ENCODE measurements around the gene MCCC1. TPM values are rescaled to one million over a fixed set of nuclear protein-coding genes. Genes with fewer than 3 reads are reported as not detected.

MCCC1 gene
- total and polyA plus RNA-seq, 2 of the 4 experiments (the other 2 are of a cell fraction) = 14.2 to 17.9 TPM

- Histone ChIP-seq H2AFZ (replicated peaks; ENCODE audit: low read length, poor library complexity) (no peak overlapping the region), H3K9ac (ENCODE audit: low read depth, low read length) (no peak overlapping the region), H3K4me2 (ENCODE audit: low read depth, low read length) (no peak overlapping the region), H4K91ac (ENCODE audit: insufficient read depth, low read depth, low read length) (no peak overlapping the region), H3K27ac (ENCODE audit: insufficient read depth, low read length) (no peak overlapping the region), H2BK20ac (ENCODE audit: low read depth, low read length) (no peak overlapping the region), H3K23ac (ENCODE audit: low read depth, low read length) (no peak overlapping the region), H2BK5ac (ENCODE audit: low read depth, low read length, poor library complexity, severe bottlenecking) (no peak overlapping the region), H3K79me1 (ENCODE audit: low read depth in 1 of 2, low read length in 2 of 2) (peaks cover 22 to 50% of the 10 kb centered on the region in 2 experiments), H2AK9ac (replicated peaks; ENCODE audit: low read depth, low read length, poor library complexity) (no peak overlapping the region), H3K4me1 (ENCODE audit: control insufficient read depth, insufficient read depth, low read length) (peaks cover 11% of the 10 kb centered on the region), H2BK15ac (ENCODE audit: low read depth, low read length) (no peak overlapping the region), H2AK5ac (ENCODE audit: low read depth, low read length) (no peak overlapping the region), H3K27me3 (ENCODE audit: control insufficient read depth, insufficient read depth, low read length) (no peaks in the 10 kb centered on the region), H3K36me3 (ENCODE audit: control insufficient read depth, insufficient read depth, low read length) (no peaks in the 10 kb centered on the region), H3K14ac (replicated peaks; ENCODE audit: low read depth, low read length) (no peak overlapping the region), H3K56ac (ENCODE audit: extremely low read depth, insufficient read depth, low read length) (no peak overlapping the region), H2BK120ac (ENCODE audit: low read depth, low read length) (no peak overlapping the region), H3K4ac (ENCODE audit: low read depth, low read length) (no peak overlapping the region), H3K9me3 (ENCODE audit: control insufficient read depth, insufficient read depth, low read length) (no peaks in the 10 kb centered on the region), H4K5ac (ENCODE audit: low read depth, low read length) (no peak overlapping the region; the same call in 1 of the 2 replicates), H4K8ac (ENCODE audit: low read depth in 2 of 2, low read length in 2 of 2) (no peak overlapping the region), H3K4me3 (ENCODE audit: insufficient read depth, low read depth, low read length) (no peak overlapping the region), H3K9me1 (ENCODE audit: insufficient read depth, low read length) (peaks cover 10% of the 10 kb centered on the region), H4K20me1 (ENCODE audit: insufficient read depth, low read length) (peaks cover 5% of the 10 kb centered on the region), H3K18ac (ENCODE audit: low read depth, low read length) (no peak overlapping the region)
- intact Hi-C loops (cut with micrococcal nuclease) (no loop called here), dilution Hi-C loops (cut with HindIII; ENCODE audit: low sequenced_read_pairs, unreplicated experiment) (no loop called here), in situ Hi-C loops (cut with MboI; ENCODE audit: low sequenced_read_pairs) (no loop called here)
- TF ChIP-seq CHD1 (IDR thresholded peaks at IDR 0.05; ENCODE audit: low read depth, low read length) (no peak), SMC3 (IDR thresholded peaks at IDR 0.05; ENCODE audit: low read depth, low read length) (no peak), FOS (IDR thresholded peaks at IDR 0.05; ENCODE audit: low read depth, low read length) (no peak), MXI1 (IDR thresholded peaks at IDR 0.05; ENCODE audit: borderline replicate concordance, low read depth, low read length) (no peak), NFE2L2 (IDR thresholded peaks at IDR 0.05; ENCODE audit: low read depth, low read length) (no peak), RFX5 (IDR thresholded peaks at IDR 0.05; ENCODE audit: low read depth, low read length) (no peak), RAD21 (IDR thresholded peaks at IDR 0.05; ENCODE audit: low read length) (no peak), USF2 (IDR thresholded peaks at IDR 0.05; ENCODE audit: low read depth, low read length) (no peak), BHLHE40 (IDR thresholded peaks at IDR 0.05; ENCODE audit: low read depth, low read length) (no peak), CEBPB (IDR thresholded peaks at IDR 0.05; ENCODE audit: low read depth, low read length) (no peak), MAFK (IDR thresholded peaks at IDR 0.05; ENCODE audit: low read depth, low read length) (no peak), RCOR1 (IDR thresholded peaks at IDR 0.05; ENCODE audit: insufficient replicate concordance, low read length) (no peak), MAZ (IDR thresholded peaks at IDR 0.05; ENCODE audit: borderline replicate concordance, low read depth, low read length) (no peak), POLR2A (IDR thresholded peaks at IDR 0.05; ENCODE audit: low read depth, low read length) (no peak), ELK1 (IDR thresholded peaks at IDR 0.05; ENCODE audit: borderline replicate concordance, low read depth, low read length) (no peak), CTCF (conservative IDR thresholded peaks at IDR 0.05; ENCODE audit: low read depth, low read length) (no peak)
- no TSS peak for BruUV-seq (replicated peaks)
- CTCF ChIA-PET = interaction anchor here (0.5 to 0.8 kb wide), 2 partner anchors 15 to 694 kb away, joined by 3 to 6 read pairs; no protein-coding TSS in a partner anchor
- no CpG with 5 or more reads among the region's 3 CpGs for WGBS, 2 experiments (ENCODE audit: extremely low coverage in 2 of 2, insufficient read length in 1 of 2)
- POLR2A ChIA-PET (ENCODE audit: unreplicated experiment) = interaction anchor here (0.6 kb wide), 1 partner anchor 180 kb away, joined by 3 read pairs; no protein-coding TSS in a partner anchor
- DNase-seq (no peak), ATAC-seq (ENCODE audit: low read depth) (no peak)
These were observed 128.4 kb downstream of the MCCC1 start for GRCh38 chr3:182970811-182971418.
